PC-9 (cell line): ENCODE results near the gene CEMIP2. TPM values are rescaled to one million over a fixed set of nuclear protein-coding genes. Genes with fewer than 3 reads are reported as not detected.

Experiments used
- BruUV-seq: library from RNA; stranded (reverse); fragments of 400-500 nt; replicated peaks from 2 replicates; lab custom pipeline; 2021; lab: Mats Ljungman, UMichigan
- CTCF ChIA-PET: fragments of 300-600 bp; sonication (Branson Sonifier 250); formaldehyde crosslinking; loops from one replicate; lab custom pipeline; 2022; ENCODE audit warnings: antibody characterized with exemption; lab: Charles Lee
- POLR2A ChIA-PET: fragments of 300-600 bp; sonication (Branson Sonifier 250); formaldehyde crosslinking; loops from one replicate; lab custom pipeline; 2022; ENCODE audit warnings: antibody characterized with exemption; ENCODE audit not compliant: unreplicated experiment; lab: Charles Lee
- DNase-seq, 2 experiments: peaks; one replicate each; pipeline versions ENCODE4 v3.0.0 to v3.0.0-alpha.2; 2015 to 2022; ENCODE audit warnings: mixed read lengths in 1 of 2
- H2AFZ ChIP-seq: fragments of 200-600 bp; sonication (generic); 2 replicates; pipeline ENCODE4 v1.8.1; 2017; ENCODE audit warnings: antibody characterized with exemption
- H3F3A ChIP-seq: fragments of 200-600 bp; sonication (generic); 2 replicates; pipeline ENCODE4 v1.8.1; 2017; ENCODE audit warnings: antibody characterized with exemption, mild to moderate bottlenecking, low read depth; ENCODE audit not compliant: insufficient read depth
- H3K27ac ChIP-seq: fragments of 200-600 bp; sonication (generic); 2 replicates; pipeline ENCODE4 v1.6.1; 2016; ENCODE audit warnings: mixed run types
- H3K27me3 ChIP-seq: fragments of 200-600 bp; sonication (generic); 2 replicates; pipeline ENCODE4 v1.6.1; 2016; ENCODE audit warnings: low read depth, mixed run types; ENCODE audit not compliant: insufficient read depth
- H3K36me3 ChIP-seq: fragments of 200-600 bp; sonication (generic); 2 replicates; pipeline ENCODE4 v1.6.1; 2016; ENCODE audit warnings: low read depth, mixed run types
- H3K4me1 ChIP-seq: fragments of 200-600 bp; sonication (generic); replicated peaks from 2 replicates; pipeline ENCODE4 v1.6.1; 2016; ENCODE audit warnings: mixed run types; ENCODE audit not compliant: insufficient read depth
- H3K4me2 ChIP-seq: fragments of 200-600 bp; sonication (generic); 2 replicates; pipeline ENCODE4 v1.6.1; 2017; ENCODE audit warnings: mixed run types
- H3K4me3 ChIP-seq: fragments of 200-600 bp; sonication (generic); 2 replicates; pipeline ENCODE4 v1.6.1; 2016; ENCODE audit warnings: mixed run types
- H3K79me2 ChIP-seq: fragments of 200-600 bp; sonication (generic); 2 replicates; pipeline ENCODE4 v1.6.1; 2017; ENCODE audit warnings: low read depth, mixed run types
- H3K9me2 ChIP-seq: fragments of 200-600 bp; sonication (generic); 2 replicates; pipeline ENCODE4 v1.8.1; 2017; ENCODE audit warnings: mild to moderate bottlenecking; ENCODE audit not compliant: insufficient read depth
- H3K9me3 ChIP-seq: fragments of 200-600 bp; sonication (generic); 2 replicates; pipeline ENCODE4 v1.8.1; 2016; ENCODE audit warnings: low read depth; ENCODE audit not compliant: insufficient read depth
- H4K20me1 ChIP-seq: fragments of 200-600 bp; sonication (generic); 2 replicates; pipeline ENCODE4 v1.8.1; 2017; ENCODE audit not compliant: insufficient read depth
- CTCF ChIP-seq: fragments of 200-600 bp; sonication (generic); conservative IDR thresholded peaks from 2 replicates; pipeline ENCODE4 v1.6.1; 2017; ENCODE audit warnings: mixed run types, antibody characterized with exemption, mild to moderate bottlenecking, moderate library complexity
- EZH2 ChIP-seq: fragments of 200-600 bp; sonication (generic); IDR thresholded peaks from 2 replicates; pipeline ENCODE4 v1.8.0; 2017; ENCODE audit warnings: antibody characterized with exemption, low read depth
- intact Hi-C: fragments of 100-400 bp; cut with micrococcal nuclease; formaldehyde crosslinking; loops from one replicate; pipeline ENCODE4 v1.10.0; 2022; ENCODE audit not compliant: unreplicated experiment
- total RNA-seq: library from RNA; stranded (reverse); gene quantifications from 2 replicates; pipeline ENCODE4 v1.2.3, GENCODE V29; 2021

Gene CEMIP2
- total RNA-seq, 1 experiment from 2014 or later: 77.0 TPM

DNA sequence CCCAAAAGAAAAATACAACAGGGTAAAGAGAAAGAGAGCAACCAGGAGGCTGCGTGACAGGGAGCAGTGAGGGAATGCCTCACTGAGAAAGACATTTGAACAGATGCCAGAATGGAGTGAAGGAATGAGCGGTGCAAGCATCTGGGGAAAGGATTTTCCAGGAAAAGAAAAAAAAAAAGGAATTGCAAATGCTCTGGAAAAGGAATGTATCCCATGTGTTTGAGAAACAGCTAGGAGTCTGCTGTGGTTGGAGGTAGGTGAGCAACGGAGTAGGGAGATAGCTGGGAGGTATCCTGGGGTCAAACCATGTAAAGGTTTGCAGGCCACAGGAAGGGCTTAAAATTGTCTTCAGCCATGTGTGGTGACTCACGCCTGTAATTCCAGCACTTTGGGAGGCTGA lies 23.6 kb upstream of the CEMIP2 start:
- CTCF ChIA-PET: interaction anchor here (0.6 kb wide), 1 partner anchor 1409 kb away, joined by 10 read pairs; no protein-coding TSS in a partner anchor
- Histone ChIP-seq H3K4me1 (no peaks in the 10 kb centered on the region), H3K4me3 (no peak overlapping the region), H3K9me3 (no peaks in the 10 kb centered on the region), H2AFZ (no peak overlapping the region), H3K36me3 (no peaks in the 10 kb centered on the region), H3K27me3 (no peaks in the 10 kb centered on the region), H3K4me2 (no peak overlapping the region), H4K20me1 (no peaks in the 10 kb centered on the region), H3K27ac (no peak overlapping the region), H3K9me2 (no peaks in the 10 kb centered on the region), H3K79me2 (no peaks in the 10 kb centered on the region), H3F3A (no peaks in the 10 kb centered on the region)
- BruUV-seq: no TSS peak
- no peak for DNase-seq
- intact Hi-C loops: no loop called here
- POLR2A ChIA-PET: no interaction called here
- TF ChIP-seq CTCF: no peak
- no peak for TF ChIP-seq EZH2

DNA sequence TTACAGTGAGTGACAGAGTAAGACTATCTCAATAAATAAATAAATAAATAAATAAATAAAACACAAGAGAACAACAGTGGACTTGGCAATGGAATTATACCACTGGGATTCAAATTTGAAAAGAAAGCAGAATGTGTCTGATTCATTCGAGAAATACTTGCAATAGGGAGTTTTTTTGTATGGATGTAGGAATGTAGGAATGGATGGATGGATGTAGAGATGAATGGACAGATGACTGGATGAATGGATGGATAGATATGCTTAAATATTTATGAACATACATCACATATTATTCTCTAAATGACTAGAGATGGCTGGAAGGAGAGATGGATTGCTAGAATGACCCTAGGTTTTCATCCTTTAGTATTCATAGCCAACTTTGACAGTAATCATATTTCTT lies 22.0 kb upstream of the CEMIP2 start:
- no peak overlapping the region for H3K27ac ChIP-seq
- intact Hi-C loops: no loop called here
- no peaks in the 10 kb centered on the region for H3K27me3 ChIP-seq
- DNase-seq: no peak
- ChIA-PET CTCF (interaction anchor here (0.7 kb wide), 1 partner anchor 13 kb away, joined by 3 read pairs; no protein-coding TSS in a partner anchor), POLR2A (interaction anchor here (0.6 kb wide), 1 partner anchor 996 kb away, joined by 3 read pairs; no protein-coding TSS in a partner anchor)
- no peaks in the 10 kb centered on the region for H3K4me1 ChIP-seq
- no peak overlapping the region for H3K4me2 ChIP-seq
- no peaks in the 10 kb centered on the region for H3K79me2 ChIP-seq
- H3K9me2 ChIP-seq: no peaks in the 10 kb centered on the region
- H3F3A ChIP-seq: no peaks in the 10 kb centered on the region
- no peaks in the 10 kb centered on the region for H4K20me1 ChIP-seq
- H3K36me3 ChIP-seq: no peaks in the 10 kb centered on the region
- no TSS peak for BruUV-seq
- no peak overlapping the region for H3K4me3 ChIP-seq
- no peak overlapping the region for H2AFZ ChIP-seq
- TF ChIP-seq CTCF (no peak), EZH2 (no peak)
- no peaks in the 10 kb centered on the region for H3K9me3 ChIP-seq

DNA sequence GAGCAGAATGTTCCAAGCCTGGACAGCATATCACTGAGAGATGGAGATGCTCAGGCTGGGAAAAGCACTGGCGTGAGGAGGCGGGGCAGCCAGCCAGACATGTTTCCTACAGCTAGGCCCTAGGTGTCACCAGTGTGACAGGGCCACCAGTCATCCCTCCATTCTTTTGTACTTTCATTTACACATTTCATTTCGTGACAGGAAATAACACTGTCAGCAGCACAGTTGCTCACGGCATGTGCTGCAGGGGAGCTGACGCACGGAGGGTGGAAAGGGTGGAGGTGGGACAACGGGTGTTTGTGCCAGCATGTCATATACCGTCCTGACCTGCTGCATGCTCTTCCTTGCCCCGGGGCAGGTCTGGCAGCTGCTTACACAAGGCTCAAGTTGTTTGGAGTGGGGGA lies 14.8 kb upstream of the CEMIP2 start:
- BruUV-seq: no TSS peak
- no peak overlapping the region for H3K4me3 ChIP-seq
- CTCF ChIA-PET: interaction anchor here (0.7 kb wide), 1 partner anchor 15 kb away, joined by 3 read pairs; no protein-coding TSS in a partner anchor
- peak overlapping the region; percentile 52; the same call in 1 of the 2 replicates for H2AFZ ChIP-seq
- H3K79me2 ChIP-seq: no peaks in the 10 kb centered on the region
- peaks cover 5% of the 10 kb centered on the region; the same call in 1 of the 2 replicates for H3K4me1 ChIP-seq
- no peaks in the 10 kb centered on the region for H3K9me2 ChIP-seq
- no peak overlapping the region for H3K27ac ChIP-seq
- no peaks in the 10 kb centered on the region for H3K9me3 ChIP-seq
- H3F3A ChIP-seq: no peaks in the 10 kb centered on the region
- POLR2A ChIA-PET: interaction anchor here (0.6 kb wide), 1 partner anchor 17 kb away, joined by 3 read pairs; no protein-coding TSS in a partner anchor
- TF ChIP-seq CTCF (no peak), EZH2 (no peak)
- DNase-seq: peak in 1 of 2 experiments; percentile 45
- intact Hi-C loops: no loop called here
- H4K20me1 ChIP-seq: no peaks in the 10 kb centered on the region
- H3K4me2 ChIP-seq: peak overlapping the region; percentile 49
- H3K36me3 ChIP-seq: no peaks in the 10 kb centered on the region
- no peaks in the 10 kb centered on the region for H3K27me3 ChIP-seq
